ENCODE results near the gene PLCL2. TPM values are rescaled to one million over a fixed set of nuclear protein-coding genes. Genes with fewer than 3 reads are reported as not detected.

Gene PLCL2
- total RNA-seq, 1 donor from 2014 or later = 2.5 TPM

GRCh38 chr3:16898595-16899395 is 14.0 kb downstream of the PLCL2 start:
- H3K36me3 ChIP-seq (ENCODE audit: control insufficient read depth, insufficient read depth, low read length) = no peaks in the 10 kb centered on the region
- no peak for DNase-seq (ENCODE audit: low read depth)
- no peaks in the 10 kb centered on the region for H3K27me3 ChIP-seq (ENCODE audit: control insufficient read depth, insufficient read depth, low read length)
- TF ChIP-seq CTCF (IDR thresholded peaks at IDR 0.05; ENCODE audit: insufficient read depth, low read length, poor library complexity, severe bottlenecking) = no peak
- H3K4me3 ChIP-seq (ENCODE audit: low read depth, low read length) = no peak overlapping the region

- no peak for TF ChIP-seq CTCF (IDR thresholded peaks at IDR 0.05; ENCODE audit: insufficient read depth, low read length, poor library complexity, severe bottlenecking)
- H3K27me3 ChIP-seq (ENCODE audit: control insufficient read depth, insufficient read depth, low read length) = no peaks in the 10 kb centered on the region
- DNase-seq (ENCODE audit: low read depth) = no peak
- no peaks in the 10 kb centered on the region for H3K36me3 ChIP-seq (ENCODE audit: control insufficient read depth, insufficient read depth, low read length)
- no peak overlapping the region for H3K4me3 ChIP-seq (ENCODE audit: low read depth, low read length)
Measured at GRCh38 chr3:16899919-16900318, 15.2 kb downstream of the PLCL2 start.

DNA sequence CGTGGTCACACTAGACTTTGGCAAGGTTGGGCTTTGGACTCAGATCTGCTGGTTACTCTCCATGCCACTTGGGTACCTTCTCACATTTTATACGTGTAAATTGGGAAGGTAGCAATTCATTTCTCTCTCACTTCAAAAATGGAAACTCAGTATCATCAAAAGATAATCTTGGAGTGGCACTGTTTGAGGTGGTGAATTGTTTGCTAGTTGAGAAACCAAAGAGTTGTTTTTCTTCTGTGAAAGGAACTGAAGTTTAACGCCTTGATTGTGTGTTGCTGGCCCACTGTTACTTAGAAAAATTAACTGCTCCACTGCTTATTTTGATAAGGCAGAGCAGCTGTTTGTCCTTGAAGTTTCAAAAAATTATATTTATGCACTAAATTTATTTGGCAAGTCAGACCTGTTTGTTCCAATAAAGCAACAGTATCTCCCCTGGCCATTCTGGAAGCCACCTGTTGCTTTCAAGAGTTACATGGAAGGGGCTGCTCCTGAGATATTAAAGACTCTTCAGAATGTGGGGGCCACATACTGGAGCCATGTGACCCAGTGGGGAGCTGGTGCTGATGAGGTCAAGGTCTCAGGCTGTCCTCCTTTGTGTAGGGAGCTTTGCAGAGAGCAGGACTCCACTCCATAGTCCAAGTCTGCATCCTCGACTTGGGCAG is 16.2 kb downstream of the PLCL2 start:
- Histone ChIP-seq H3K27me3 (ENCODE audit: control insufficient read depth, insufficient read depth, low read length) (no peaks in the 10 kb centered on the region), H3K4me3 (ENCODE audit: low read depth, low read length) (no peak overlapping the region), H3K36me3 (ENCODE audit: control insufficient read depth, insufficient read depth, low read length) (no peaks in the 10 kb centered on the region)
- TF ChIP-seq CTCF (IDR thresholded peaks at IDR 0.05; ENCODE audit: insufficient read depth, low read length, poor library complexity, severe bottlenecking) = no peak
- no peak for DNase-seq (ENCODE audit: low read depth)

GRCh38 chr3:16904423-16905417 is 20.0 kb downstream of the PLCL2 start:
- TF ChIP-seq CTCF (IDR thresholded peaks at IDR 0.05; ENCODE audit: insufficient read depth, low read length, poor library complexity, severe bottlenecking) = no peak
- DNase-seq (ENCODE audit: low read depth) = no peak
- Histone ChIP-seq H3K27me3 (ENCODE audit: control insufficient read depth, insufficient read depth, low read length) (no peaks in the 10 kb centered on the region), H3K36me3 (ENCODE audit: control insufficient read depth, insufficient read depth, low read length) (no peaks in the 10 kb centered on the region), H3K4me3 (ENCODE audit: low read depth, low read length) (no peak overlapping the region)

DNA sequence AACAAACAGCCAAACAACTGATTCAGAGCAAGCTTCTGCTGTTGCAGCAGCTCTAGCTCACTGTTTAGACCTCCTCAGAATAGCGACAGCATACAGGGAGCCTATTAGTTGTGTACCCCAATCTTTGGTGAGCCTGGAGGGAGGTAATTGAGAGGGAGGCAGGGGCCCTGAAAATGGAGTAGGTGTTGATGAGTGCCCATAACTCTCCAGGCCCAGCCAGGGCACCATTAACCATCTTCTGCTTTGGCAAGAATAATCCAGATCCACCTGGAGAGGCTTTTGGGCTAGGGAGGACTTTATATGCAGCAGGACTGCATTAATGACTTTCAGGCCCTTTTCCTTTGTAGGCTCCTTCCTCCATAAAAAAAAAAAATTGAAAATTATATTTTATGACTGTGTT is 20.9 kb downstream of the PLCL2 start:
- Histone ChIP-seq H3K27me3 (ENCODE audit: control insufficient read depth, insufficient read depth, low read length) (no peaks in the 10 kb centered on the region), H3K36me3 (ENCODE audit: control insufficient read depth, insufficient read depth, low read length) (no peaks in the 10 kb centered on the region), H3K4me3 (ENCODE audit: low read depth, low read length) (no peak overlapping the region)
- no peak for DNase-seq (ENCODE audit: low read depth)
- no peak for TF ChIP-seq CTCF (IDR thresholded peaks at IDR 0.05; ENCODE audit: insufficient read depth, low read length, poor library complexity, severe bottlenecking)
